NCI-H524 (cell line): ENCODE data around the gene NME7.
A peak's percentile ranks its signal among the peaks of the same experiment; 100 is the strongest.
"Not testable (repeated sequence)": the region's sequence is repeated elsewhere in the genome, so short reads cannot be mapped to it uniquely, and the experiment has no call there.

ENCODE experiments used
- DNase-seq, 2 experiments: peaks; one replicate each; lab custom pipeline; 2025; lab: John Stamatoyannopoulos, UW

Gene NME7

DNA sequence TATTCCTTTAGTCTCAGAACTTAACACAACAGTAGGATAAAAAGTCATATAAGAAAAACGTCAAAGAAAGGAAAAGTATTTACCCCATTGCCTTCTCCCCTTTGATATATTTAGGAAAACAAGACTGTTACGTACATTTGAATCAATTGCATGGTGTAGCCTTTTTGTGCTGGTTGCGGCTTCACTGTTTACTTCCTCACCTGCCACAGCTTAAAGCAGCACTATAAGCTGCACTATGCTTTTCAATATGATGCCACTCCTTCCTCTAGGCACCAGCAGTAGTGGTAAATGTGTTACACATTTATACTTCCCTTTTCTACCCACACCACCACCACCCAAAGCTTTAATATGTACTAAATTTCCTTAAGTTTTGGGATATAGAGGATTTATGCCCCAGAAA is 150.0 kb downstream of the NME7 start:
- DNase-seq, result no peak

- DNase-seq, result no peak
These were observed 153.0 kb downstream of the NME7 start for GRCh38 chr1:169214598-169214997.

GRCh38 chr1:169212088-169212487 is 155.5 kb downstream of the NME7 start:
- no peak for DNase-seq

GRCh38 chr1:169207797-169208520 is 159.6 kb downstream of the NME7 start:
- no peak for DNase-seq

DNA sequence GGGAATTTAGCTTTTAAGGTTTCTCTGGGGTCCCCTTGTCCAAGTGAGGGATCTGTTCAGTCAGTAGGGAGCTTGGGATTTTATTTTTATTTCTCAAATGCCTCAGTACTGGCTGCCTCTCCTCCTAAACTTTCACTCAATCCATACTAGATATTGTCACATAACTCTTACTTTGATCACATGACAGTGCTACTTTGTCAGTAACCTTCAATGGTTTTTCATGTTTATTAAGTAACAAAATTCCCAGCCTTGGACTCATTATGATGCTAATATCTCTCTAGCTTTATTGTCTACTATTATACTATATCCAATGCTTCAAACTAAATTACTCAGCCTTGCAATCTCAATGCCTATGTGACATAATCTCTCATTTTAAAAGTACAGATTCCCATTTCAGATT is 163.4 kb downstream of the NME7 start:
- no peak for DNase-seq

DNA sequence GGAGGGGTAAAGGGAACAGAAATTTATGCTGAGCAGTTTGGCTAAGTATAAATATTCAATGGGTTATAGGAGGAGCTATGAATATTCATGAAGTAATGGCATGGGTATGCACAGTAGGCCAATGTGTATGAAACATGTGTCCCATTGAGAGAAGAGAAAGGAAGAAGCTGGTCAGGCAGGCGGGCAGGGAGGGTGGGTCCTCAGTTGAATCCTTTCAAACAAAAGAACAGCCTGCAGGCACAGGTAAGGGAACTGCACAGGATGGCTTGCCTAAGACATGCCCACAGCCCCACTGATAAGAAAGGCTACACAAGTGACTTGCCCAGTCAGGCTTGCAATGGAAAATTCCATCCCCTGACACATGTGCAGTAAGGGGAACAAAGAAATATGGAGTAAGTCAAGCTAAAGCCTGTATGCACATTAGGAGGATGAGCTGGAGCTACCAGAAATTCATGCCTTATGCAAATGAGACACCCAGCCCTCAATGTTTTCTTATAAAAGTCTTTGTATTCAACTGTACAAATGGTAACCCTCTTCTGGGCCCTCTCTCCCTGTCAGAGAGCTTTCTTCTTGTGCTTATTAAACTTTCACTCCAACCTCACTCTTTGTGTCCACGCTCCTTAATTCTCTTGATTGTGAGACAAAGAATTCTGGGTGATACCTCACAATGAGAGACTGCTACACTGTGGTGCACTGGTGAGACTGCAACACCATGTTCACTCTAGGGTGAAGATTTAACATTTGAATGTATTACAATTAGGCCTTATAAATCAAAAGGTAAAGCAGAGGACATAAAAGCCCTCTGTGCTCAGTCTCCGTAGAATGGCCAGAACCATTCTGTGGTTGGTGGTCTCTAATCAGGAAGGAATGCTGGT is 164.6 kb downstream of the NME7 start:
- no peak for DNase-seq

DNA sequence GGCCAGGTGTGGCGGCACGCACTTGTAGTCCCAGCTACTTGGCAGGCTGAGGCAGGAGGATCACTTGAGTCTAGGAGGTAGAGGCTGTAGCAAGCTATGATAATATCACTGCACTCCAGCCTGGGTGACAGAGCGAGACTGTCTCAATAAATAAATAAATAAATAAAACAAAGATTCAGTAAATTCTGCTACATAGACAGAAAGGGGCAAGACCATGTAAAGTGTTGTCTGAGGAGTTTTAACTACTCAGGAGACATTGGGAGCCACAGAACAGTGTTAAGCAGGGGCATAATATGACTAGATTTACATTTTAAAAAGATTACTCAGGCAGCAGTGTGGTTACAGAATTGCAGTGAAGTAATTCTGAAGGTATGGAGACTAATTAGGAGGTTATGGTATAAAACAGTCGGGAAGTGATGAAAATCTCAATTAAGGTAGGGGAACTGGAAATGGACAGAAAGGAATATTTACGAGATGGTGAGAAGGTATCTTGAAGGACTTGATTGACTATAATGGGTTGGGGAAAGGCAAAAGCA is 166.4 kb downstream of the NME7 start:
- DNase-seq, result no peak

DNA sequence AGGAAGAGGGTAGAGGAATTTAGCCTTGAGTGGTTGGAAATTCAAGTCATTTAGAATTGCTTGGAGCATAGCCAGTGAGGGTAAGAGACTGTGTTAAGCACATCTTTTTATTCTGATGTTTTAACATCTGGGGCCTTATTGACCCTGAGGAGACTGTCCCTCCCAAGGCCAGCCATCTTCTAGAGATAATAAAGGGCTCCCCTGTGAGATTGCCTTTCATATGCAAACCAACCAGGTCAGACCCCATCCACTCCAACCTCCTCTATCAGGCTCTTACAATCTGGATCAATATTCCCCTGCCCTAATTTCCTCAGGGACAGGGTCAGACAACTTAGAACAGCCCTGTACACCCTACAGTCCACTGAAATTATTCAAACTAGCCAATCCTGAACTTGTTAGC is 167.3 kb downstream of the NME7 start:
- no peak for DNase-seq

DNA sequence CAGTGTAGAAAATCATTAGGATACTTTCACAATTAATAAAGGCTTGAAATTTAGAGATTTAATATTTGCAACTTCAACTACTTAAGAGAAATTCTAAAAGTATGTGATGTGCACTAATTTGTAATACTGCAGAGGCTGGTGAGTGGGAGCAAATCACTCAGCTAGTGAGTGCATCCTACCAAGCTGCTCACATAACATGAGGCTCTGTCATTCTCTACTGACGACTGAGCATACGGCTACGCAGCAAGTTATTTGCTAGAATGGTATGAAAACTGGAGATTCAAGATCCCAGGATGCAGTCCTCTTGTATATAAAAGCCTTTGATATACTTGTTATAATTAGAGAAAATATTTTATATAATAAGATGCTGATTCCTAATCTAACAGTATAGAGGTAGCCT is 171.0 kb downstream of the NME7 start:
- DNase-seq, result no peak

GRCh38 chr1:169196161-169196560 is 171.4 kb downstream of the NME7 start:
- DNase-seq, result no peak

DNA sequence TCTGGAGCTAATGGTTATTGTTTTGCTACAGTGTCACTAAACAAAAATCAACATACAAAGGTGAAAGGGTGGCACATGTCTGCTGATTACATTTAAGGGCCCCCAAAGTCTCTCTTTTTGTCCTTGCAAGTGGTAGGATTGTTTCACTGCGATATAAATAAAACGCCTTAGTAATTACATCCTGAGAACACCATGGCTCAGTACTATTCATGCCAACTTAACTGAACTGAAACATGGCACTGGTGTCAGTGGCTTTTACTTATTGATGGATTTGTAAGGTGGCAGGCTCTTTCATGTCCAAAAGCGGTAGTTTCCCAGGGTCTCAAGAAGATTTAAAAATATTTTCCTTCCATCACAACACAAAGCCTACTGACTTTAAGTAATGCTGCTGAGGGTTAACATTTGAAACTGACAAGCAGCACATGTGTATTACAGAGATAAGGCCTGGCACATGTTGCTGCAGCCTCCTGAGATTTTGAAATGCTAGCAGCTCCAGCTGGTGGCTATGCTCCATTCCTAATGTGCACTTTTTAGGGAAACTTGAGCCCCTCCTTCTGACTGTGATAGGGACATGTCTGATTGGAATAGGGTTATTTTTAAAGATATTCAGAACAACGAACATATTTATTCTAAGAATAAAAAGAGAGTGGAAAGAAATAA is 174.3 kb downstream of the NME7 start:
- DNase-seq, result peak; percentile 38 to 70

- no peak for DNase-seq
These were observed 181.5 kb downstream of the NME7 start for GRCh38 chr1:169186106-169186505.

DNA sequence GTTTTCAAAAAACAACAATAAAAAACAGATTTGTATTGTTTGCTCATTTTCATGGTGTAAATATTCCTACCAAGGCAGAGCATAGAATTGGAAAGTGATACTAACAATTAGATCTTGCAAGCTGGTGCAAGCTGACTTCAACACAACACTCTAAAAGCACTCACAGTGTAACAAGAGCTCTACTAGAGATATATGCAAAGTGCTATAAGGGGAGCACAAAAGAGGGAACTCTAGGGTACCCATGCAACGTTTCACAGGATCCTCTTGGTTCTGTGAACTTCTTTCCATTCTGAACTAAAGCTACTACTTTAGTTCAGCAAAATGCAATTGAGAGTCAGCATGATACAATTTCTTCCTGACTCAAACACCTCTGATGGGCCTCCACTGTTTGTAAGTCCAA is 182.8 kb downstream of the NME7 start:
- peak in 1 of 2 experiments; percentile 8 for DNase-seq

DNA sequence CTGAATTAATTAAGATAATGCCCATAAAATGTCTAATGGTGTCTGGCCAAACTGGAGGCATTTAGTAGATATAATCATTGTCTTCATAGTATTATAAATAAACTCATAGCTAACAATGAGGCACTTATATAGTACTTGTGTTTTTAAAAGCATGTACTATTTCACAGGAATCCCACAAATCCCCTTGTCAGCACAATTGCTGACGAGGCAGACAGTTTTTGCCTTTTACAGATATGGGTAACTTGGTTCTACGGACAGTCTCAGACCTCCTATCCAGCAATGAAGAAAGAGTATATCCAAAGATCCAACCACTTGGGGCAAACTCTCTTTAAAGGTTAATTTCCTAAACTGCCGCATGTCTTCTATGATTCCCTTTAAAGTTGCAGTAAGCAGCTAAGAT is 187.4 kb downstream of the NME7 start:
- DNase-seq, result no peak

- not testable (repeated sequence) for DNase-seq
These were observed 188.2 kb downstream of the NME7 start for GRCh38 chr1:169179431-169179830.

DNA sequence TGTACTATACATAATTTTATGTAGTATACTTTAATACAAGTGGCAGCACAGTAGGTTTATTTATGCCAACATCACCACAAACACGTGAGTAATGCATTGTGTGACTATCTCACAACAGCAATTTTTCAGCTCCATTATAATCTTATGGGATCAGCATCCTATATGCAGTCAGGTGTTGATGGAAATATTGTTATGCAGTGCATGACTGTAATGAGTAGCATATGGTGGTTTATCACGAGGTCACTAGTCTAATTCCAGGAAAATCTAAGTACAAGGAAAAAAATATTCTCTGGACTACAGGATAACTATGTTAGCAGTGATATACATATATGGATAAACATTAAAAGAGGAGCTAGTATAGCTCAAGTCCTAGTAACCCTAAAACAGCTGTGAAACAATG is 192.1 kb downstream of the NME7 start:
- DNase-seq, result peak in 1 of 2 experiments; percentile 29

DNA sequence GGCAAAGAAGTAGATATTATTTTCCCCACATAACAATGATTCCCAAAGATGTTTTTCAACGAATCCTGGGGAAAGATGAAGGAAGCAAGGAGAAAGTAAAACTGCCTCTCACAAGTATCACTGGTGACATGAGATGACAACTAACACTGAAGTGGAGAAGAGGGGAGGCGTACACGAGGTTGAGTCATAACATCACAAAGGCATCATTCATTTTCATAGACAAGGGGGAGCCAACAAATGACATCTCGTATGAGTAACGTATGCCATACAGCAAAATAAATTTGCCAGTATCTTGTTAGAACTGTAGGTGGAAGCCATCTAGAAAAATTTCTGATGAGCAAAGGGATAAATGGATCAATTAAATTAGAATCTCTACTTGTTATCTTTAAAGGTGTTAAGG is 204.5 kb downstream of the NME7 start:
- no peak for DNase-seq

DNA sequence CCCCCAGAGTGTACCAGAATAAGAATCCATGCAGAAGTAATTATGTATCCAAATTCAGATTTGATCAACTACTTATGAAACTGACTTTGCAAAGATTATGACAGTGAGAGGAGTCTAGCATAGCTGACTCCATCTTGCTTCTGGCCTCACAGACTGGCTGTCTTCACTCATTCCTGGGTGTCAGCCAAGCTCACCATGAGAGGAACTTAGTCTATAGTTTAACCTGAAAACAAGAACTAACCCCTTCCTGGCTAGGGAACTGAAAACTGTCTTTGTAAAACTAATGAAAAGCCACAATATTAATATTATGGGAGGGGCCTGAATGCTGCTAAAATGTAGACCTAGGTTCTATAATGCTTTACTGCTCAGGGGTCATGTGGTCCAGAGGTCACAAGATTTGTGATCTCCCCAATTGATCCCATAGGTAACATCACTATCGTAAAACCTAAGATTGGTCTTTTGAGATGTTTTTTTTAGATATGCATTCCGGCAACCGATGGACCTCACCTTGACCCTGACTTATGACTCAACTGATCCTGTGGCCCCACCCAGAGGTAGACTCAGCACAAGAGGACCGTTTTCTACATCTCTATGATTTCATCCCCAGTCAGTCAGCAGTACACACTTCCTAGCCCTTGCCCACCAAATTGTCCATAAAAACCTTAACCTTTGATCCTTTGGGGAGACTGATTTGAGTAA is 206.0 kb downstream of the NME7 start:
- DNase-seq, result no peak

DNA sequence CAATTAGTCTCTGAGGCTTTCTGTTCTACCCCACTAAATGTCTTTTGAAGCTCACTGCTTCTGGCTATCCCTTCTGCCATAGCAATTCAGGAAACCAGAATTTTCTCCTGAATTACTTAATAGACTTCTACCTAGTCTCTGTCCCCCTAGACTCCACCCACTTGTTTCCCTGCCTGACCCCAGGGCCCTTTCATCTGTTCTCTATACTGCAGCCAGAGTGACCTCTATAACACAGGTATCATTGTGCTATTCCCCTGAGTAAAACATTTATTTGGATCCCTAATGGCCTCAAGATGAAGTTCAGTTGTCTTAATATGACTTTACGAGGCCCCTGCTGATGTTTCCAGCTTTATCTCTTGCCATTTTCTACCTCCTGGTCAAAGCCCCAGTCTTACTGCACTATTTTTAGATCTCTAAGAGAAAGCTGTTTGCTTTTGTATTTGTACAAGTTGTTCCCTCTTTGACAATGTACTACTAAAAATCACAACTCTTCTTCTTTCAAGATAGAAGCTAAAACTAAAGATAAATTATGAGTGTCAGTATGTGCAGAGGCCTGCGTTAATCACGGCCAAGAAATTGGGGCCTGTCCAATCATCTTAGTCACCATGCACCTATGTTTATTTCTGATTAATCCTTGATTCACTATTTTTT is 206.6 kb downstream of the NME7 start:
- DNase-seq, result no peak

DNA sequence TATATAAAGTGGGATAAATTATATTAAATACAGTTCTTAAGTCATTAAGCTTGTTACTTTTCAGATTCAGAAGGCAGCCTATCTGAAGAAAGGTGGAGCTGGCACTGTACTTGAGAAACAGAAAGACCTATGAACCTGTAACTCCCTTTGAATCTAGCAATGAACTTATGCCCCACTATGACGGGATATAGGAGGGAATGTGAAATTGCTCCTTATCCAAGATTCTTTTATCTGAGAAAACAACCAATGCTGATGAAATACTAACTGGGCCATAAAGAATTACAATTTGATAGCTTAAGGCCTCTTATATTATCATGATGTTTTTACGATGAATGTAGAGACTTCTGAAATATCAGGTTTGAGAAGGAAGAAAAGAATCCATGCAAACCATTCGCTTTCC is 211.0 kb downstream of the NME7 start:
- no peak for DNase-seq

- DNase-seq, result no peak
These were observed 211.9 kb downstream of the NME7 start for GRCh38 chr1:169155675-169156074.
